GM21529 (cell line): ENCODE measurements around the gene PRSS53.
A peak's percentile ranks its signal among the peaks of the same experiment; 100 is the strongest.

Experiments used
- ATAC-seq: cut with Tn5 transposase; IDR thresholded peaks from one replicate; pipeline ENCODE4 v1.9.1; 2021; ENCODE audit not compliant: unreplicated experiment

PRSS53 gene

DNA sequence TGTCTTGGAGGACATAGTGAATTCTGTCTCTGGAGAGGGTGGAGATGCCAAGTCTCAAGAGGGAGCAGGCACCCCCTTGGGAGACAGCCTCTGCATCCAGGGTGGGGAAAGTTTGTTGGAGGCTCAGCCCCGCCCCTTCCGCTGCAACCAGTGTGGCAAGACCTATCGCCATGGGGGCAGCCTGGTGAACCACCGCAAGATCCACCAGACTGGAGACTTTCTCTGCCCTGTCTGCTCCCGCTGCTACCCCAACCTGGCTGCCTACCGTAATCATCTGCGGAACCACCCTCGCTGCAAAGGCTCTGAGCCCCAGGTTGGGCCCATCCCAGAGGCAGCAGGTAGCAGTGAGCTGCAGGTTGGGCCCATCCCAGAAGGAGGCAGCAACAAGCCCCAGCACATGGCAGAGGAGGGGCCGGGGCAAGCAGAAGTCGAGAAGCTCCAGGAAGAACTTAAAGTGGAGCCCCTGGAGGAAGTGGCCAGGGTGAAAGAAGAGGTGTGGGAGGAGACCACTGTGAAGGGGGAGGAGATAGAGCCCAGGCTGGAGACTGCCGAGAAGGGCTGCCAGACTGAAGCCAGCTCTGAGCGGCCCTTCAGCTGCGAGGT, 9.3 kb downstream of the PRSS53 start:
- ATAC-seq: no peak

DNA sequence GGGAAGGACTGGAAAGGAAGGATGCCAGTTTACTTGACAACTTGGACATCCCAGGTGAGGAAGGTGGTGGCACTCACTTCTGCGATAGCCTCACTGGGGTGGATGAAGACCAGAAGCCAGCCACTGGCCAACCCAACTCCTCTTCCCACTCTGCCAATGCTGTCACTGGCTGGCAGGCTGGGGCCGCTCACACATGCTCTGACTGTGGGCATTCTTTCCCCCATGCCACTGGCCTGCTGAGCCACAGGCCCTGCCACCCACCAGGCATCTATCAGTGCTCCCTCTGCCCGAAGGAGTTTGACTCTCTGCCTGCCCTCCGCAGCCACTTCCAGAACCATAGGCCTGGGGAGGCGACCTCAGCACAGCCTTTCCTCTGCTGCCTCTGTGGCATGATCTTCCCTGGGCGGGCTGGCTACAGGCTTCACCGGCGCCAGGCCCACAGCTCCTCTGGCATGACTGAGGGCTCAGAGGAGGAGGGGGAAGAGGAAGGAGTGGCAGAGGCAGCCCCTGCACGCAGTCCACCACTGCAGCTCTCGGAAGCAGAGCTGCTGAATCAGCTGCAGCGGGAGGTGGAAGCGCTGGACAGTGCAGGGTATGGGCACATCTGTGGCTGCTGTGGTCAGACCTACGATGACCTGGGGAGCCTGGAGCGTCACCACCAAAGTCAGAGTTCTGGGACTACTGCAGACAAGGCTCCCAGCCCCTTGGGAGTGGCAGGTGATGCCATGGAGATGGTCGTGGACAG, 10.0 kb downstream of the PRSS53 start:
- ATAC-seq: no peak

DNA sequence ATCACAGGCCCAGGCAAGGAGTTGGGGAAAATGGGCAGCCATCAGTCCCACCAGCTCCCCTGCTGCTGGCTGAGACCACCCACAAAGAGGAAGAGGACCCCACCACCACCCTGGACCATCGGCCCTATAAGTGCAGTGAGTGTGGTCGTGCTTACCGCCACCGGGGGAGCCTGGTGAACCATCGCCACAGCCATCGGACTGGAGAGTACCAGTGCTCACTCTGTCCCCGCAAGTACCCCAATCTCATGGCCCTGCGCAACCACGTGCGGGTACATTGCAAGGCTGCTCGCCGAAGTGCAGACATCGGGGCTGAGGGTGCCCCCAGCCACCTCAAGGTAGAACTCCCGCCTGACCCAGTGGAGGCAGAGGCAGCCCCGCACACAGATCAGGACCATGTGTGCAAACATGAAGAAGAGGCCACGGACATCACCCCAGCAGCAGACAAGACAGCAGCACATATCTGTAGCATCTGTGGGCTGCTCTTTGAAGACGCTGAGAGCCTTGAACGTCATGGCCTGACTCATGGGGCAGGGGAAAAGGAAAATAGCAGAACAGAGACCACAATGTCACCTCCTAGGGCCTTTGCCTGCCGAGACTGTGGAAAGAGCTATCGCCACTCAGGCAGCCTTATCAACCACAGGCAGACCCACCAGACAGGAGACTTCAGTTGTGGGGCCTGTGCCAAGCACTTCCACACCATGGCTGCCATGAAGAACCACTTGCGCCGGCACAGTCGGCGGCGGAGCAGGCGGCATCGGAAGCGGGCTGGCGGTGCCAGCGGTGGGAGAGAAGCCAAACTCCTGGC, 10.9 kb downstream of the PRSS53 start:
- ATAC-seq: no peak

GRCh38 chr16:31077024-31077423, 11.7 kb downstream of the PRSS53 start:
- no peak for ATAC-seq

GRCh38 chr16:31076319-31076718, 12.4 kb downstream of the PRSS53 start:
- ATAC-seq: no peak

DNA sequence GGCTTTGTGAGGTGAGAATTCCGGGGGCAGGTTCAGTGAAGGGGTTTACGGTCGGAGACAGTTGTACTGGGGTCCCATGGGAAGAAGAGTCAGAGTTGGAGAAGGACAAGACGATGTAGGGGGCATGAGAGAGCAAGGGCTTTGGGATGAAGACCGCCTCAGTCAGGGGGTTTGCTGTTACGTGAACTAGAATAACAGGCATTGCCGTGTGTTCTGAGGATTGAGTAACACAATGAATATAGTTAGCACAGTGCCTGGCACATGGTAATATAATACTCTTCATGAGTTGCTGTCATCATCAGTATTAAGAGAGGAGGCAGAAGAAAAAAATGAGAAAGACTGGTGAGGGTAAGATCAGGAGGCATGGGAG, 13.9 kb downstream of the PRSS53 start:
- no peak for ATAC-seq

DNA sequence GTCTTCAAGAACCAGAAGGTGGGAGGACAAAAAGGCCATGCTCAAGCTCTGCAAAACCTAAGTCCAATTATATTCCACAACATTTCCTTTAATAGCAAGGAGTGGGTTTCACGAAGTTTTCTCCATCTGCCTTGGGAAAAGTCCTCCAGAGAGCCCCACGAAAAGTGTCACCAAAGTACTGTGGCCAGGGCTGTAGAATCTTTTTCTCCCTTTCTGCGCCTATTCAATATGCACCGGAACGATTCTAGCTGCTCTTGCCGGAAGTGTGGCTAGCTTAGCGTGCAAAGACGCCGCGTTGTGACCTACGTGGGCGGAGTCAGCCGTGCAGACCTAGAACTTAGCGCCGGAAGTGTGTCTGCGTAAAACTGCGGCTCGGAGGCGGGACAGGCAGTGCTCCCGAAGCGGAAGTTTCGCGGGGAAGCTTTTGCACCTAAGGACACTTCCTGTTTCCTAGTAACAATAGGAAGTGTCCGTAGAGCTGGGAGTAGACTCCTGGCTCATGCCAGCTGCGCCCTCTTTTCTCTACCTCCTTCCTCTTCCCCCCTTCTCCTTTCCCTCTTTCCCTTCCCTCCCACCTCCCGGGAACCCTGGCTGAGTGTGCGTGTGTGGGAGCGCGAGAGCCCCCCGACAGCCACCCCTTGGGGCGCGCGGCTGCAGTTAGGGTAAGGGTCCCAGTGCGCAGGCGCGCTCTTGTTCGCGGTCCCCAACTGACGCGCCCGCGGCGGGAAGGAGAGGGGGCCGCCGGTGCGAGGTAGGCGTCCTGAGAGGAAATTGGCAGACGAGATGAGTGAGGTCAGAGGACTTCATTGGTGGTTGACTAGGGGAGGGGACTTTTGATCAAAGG, 14.6 kb downstream of the PRSS53 start, which contains the start of the genes ZNF646 and ZNF668:
TSS of gene ZNF646 (plus strand) at position 453 of the 844 bp plus-strand sequence. CDS start 1,903 bp downstream, outside the sequence.
TSS of gene ZNF668 (minus strand) at position 271 of the 844 bp plus-strand sequence. CDS start 9,781 bp downstream, outside the sequence.
- peak; percentile 67 for ATAC-seq

- ATAC-seq: peak; percentile 48
These were observed 15.4 kb downstream of the PRSS53 start for GRCh38 chr16:31073142-31073969.

GRCh38 chr16:31072540-31073141, 16.1 kb downstream of the PRSS53 start:
- no peak for ATAC-seq

DNA sequence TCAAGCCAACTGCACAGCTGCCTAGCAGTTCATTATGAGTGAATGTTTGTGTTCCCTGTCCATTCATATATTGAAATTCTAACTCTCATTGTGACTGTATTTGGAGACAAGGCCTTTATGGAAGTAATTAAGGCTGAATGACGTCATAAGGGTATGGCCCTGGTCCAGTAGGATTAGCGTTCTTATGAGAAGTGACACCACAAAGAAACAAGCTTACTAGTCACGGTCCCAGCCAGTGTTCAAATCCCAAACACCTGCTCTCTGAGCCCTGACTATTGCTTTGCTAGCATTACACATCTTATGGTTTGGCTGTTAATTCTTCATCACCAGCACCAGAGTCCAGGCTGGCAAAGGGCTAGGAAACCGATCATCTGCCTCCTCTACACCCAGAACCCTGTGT, 16.9 kb downstream of the PRSS53 start:
- no peak for ATAC-seq

DNA sequence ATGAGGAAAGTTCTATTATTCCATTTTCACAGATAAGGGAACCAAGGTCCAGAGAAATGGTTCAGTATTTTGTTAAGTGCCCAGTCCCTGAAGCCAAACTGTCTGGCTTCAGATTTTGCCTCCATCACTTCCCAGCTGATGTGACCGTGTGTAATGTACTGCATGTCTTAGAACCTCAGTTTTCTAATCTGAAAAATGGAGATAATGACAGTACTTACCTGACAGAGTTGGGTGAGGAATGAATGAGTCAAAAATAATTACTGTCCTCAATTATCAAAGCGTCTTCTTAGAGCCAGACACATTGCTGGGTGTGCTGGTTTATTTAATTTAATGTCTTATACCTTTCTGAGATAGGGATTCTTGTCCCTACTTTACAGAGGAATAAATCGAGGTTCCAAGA, 21.4 kb downstream of the PRSS53 start:
- no peak for ATAC-seq

DNA sequence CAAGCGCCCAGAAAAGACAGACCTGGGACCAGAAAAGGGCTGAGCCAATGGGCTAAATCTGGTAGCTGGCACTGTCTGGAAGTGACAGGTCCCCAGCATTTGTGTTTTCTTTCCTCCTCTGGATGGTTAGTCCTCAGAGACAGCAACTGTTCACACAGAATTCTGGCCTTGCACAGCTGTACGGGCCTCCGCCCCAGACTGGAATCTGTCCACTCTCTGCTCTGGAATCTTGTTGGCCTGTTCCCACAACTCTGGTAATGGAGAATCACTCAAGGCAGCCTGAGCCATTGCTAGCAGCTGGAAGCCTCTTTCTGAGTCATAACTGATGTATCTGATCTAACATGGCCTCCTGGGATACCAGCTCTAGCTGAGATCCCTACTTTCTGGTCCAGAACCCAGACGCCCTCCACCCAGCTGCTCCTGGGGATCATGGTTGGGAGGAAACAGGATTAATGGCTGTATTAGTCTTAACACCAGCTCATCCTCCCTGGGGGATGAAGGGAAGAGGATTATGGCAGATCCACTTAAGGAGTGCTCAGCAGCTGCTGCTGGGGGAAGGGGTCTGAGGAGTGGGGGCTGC, 23.8 kb downstream of the PRSS53 start:
- ATAC-seq: no peak

DNA sequence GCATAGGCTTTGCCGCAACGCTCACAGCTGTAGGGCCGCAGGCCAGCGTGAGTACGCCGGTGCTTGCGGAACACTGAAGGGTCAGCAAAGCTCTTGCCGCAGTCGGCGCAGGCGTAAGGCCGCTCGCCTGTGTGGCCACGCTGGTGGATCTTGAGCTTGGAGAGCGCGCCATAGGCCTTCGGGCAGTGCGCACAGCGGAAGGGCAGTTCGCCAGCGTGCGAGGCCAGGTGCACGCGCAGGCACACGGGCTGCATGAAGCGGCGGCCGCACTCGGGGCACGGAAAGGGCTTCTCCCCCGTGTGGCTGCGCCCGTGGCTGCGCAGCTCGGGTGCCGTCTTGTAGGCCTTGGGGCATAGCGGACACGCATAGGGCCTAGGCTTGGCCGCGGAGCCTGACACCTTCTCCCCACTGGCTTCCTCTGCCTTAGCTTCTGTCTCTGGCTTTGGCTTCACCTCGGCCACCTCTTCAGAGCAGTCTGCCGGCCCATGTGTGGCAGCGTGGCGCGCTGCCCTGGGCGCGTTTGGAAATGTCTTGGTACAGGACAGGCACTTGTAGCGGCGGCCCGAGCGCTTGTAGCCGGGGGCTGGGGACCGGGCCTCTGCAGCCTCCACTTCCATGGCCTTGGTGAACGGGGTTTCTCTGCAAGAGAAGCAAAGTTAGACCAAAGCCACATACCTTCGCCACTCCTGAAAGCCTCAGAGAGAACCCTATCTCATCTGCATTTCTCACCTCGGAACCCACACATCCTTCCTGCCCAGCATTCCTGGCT, 24.7 kb downstream of the PRSS53 start:
- no peak for ATAC-seq

DNA sequence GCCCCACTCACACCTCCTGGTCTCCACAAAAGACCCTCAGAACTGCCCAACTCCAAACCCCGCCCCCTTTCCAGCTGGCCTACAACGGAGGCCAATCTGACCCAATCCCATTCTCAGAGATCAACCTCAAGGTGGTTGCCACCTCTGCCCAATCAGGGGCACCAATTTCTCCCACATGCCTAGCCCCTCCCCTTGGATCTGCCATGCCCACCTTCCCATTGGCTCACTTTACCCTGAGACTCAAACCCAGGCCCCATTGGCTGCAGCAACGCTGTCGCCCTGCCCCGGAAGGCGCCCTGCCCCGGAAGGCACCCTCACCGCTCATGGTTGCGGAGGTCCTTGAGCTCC, 25.3 kb downstream of the PRSS53 start:
- ATAC-seq: no peak

DNA sequence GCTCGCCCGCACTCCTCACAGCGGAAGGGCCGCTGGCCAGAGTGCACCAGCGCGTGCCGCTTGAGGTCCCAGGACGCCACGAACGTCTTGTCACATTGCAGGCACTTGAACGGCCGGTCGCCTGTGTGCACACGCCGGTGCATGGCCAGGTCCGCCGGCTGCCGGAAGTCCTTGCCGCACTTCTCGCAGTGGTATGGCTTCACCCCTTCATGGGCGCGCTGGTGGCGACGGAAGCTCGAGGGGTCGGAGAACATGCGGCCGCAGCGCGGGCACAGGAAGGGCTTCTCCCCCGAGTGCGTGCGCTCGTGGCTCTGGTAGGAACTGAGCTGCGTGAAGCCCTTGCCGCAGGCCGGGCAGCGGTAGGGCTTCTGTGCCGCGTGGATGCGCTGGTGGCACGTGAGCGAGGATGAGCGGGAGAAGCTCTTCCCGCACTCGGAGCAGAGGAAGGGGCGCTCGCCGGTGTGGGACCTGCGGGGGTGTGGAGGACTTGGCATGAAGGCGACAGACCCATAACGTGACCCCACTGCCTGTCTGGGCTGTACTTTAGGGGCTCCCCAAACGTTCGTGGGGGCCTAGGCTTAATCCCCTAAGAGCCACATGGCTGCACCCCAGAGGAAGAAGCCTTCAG, 26.8 kb downstream of the PRSS53 start:
- ATAC-seq: no peak

- ATAC-seq: no peak
These were observed 27.5 kb downstream of the PRSS53 start for GRCh38 chr16:31061126-31061812.

DNA sequence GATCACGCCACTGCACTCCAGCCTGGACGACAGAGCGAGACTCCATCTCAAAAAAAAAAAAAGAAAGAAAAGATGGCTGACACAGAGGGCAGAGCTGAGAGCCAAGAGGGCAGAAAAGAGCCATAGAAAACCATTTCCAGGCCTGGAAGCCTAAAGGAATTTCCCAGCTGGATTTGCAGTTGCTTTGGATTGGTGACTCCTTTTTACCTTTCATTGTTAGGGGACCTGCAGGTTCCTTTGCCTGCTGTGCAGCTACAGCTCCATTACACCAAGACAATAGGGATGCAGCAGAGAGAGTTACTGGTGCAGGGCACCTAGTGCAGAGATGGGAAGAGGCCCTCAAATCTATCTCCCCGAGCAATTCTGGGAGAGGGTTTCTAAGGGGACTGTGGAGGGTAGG, 33.1 kb downstream of the PRSS53 start:
- ATAC-seq: no peak

- no peak for ATAC-seq
These were observed 36.6 kb downstream of the PRSS53 start for GRCh38 chr16:31052114-31052513.
